GM21367 (cell line): Measurements from ENCODE around the gene GEN1.

Source experiments
- ATAC-seq: cut with Tn5 transposase; IDR thresholded peaks from one replicate; pipeline ENCODE4 v1.9.1; 2021; ENCODE audit not compliant: unreplicated experiment

GEN1 gene

GRCh38 chr2:17753803-17754663 lies at the start of gene GEN1, which contains the start of gene SMC6:
GEN1 (plus strand) TSS chr2:17754138; CDS start chr2:17759944, 5,806 bp downstream.
SMC6 (minus strand) TSS chr2:17753810; CDS start chr2:17745946, 7,864 bp downstream.
- peak; percentile 56 for ATAC-seq

GRCh38 chr2:17706845-17707244 lies 47.1 kb upstream of the GEN1 start:
- no peak for ATAC-seq

DNA sequence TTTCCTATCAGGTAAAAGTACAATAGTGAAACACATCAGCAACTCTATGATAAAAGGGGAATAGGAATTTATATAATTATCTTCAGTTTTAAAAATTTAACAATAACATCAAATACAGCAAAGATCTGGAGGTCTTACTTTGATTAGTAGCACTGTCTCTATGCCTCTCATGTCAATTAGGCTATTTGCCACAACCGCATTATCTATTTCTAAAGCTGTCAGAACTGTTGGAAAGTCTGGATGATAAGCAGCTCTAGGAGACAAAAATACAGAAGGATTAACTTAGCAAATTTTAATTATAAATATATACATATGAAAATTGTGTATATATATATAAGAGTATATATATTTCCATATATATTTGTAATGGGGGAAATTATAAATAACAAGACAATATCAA lies 45.4 kb upstream of the GEN1 start:
- no peak for ATAC-seq

GRCh38 chr2:17709897-17710296 lies 44.0 kb upstream of the GEN1 start:
- no peak for ATAC-seq

DNA sequence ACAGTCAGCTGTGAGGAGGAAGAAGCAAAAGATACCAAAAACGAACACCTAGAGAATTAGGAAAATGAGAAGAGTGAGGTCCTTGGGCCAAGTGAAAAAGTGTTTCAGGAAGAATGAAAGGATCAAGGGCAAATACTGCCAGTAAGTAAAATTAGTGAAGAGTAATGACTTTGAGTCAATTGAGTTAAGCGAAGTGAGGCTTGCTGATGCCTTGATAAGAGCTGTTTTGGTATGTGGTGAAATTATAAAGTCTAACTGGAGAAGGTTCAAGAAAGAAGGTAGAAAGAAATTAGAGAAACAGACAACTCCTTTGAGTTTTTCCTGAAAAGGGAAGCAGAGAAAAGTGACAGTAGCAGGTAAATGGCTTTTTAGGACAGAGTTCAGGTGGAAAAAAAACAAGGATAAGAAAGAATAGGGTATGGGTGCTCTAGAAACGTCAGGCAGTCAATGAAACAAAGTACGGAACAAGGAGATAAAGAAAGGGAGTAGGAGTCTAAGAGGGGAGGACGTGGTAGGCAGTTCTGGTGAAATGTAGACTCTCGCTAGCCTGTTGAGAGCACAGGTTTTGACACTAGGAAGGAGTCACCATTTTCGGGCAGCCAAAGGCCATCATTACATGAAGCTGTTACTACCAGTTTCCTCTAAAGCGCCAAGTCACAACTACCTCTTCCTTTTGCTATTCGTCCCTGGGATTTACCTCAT lies 43.2 kb upstream of the GEN1 start:
- ATAC-seq: no peak

GRCh38 chr2:17713291-17713690 lies 40.6 kb upstream of the GEN1 start:
- no peak for ATAC-seq

GRCh38 chr2:17717666-17718065 lies 36.3 kb upstream of the GEN1 start:
- ATAC-seq: no peak

- no peak for ATAC-seq
These were observed 35.2 kb upstream of the GEN1 start for GRCh38 chr2:17718689-17719088.

DNA sequence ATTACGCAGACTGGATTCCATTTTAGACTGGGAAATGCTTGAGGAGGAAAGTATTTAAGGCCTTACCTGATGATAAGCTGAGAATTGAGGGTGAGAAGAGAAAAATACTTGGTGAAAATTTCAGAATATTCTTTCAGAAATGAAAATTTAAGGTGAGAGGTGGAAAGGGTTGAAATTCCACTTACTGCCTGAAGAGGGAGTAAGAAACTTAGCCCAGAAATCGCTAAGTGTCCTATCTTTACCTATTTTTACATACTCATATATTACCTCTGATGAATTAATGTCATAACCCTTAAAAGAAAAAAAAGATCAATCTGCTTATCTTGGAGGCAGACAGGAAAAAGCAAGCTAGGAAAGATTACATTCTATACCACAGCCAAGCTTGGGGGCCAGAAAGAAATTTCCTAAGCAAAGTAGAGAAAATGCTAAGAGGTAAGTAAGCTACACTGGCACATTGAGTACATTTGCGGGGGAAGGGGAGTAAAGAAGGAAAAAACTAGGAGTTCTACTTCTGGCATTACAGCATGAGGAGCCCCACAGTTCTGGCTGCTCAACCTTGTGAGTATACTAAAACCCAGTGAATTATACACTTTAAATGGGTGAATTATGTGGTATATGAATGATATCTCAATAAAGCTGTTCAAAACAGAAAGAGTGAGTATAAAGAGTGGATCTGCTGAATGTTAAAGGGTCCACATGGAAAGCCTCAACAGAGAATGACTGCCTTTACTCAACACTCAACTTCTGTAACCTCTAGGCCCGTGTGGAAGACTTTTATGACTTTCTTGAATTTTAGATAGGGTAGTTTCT lies 34.2 kb upstream of the GEN1 start:
- ATAC-seq: peak; percentile 81

- no peak for ATAC-seq
These were observed 25.7 kb upstream of the GEN1 start for GRCh38 chr2:17728210-17728609.

DNA sequence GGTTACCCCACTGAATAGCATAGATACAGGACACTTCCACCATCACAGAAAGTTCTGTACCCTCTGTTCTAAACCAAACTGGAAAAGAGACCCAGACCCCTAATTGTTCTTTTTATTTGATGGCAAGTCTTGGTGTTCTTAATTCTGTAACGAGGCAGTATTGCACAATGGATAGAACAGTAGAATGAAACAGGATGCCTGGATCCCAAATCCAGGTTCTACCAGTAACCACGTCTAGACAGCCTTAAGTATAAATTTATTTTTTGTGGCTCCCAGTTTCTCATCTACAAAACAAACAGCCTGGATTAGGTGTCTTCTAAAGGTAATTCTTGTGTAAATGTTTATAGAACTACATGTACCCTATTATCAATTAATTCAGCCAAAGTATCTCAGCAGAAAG lies 24.1 kb upstream of the GEN1 start:
- no peak for ATAC-seq

- no peak for ATAC-seq
These were observed 20.3 kb upstream of the GEN1 start for GRCh38 chr2:17733599-17733998.

GRCh38 chr2:17735864-17736263 lies 18.1 kb upstream of the GEN1 start:
- ATAC-seq: no peak

- ATAC-seq: no peak
These were observed 16.9 kb upstream of the GEN1 start for GRCh38 chr2:17736989-17737388.

- no peak for ATAC-seq
These were observed 13.7 kb upstream of the GEN1 start for GRCh38 chr2:17740203-17740602.

DNA sequence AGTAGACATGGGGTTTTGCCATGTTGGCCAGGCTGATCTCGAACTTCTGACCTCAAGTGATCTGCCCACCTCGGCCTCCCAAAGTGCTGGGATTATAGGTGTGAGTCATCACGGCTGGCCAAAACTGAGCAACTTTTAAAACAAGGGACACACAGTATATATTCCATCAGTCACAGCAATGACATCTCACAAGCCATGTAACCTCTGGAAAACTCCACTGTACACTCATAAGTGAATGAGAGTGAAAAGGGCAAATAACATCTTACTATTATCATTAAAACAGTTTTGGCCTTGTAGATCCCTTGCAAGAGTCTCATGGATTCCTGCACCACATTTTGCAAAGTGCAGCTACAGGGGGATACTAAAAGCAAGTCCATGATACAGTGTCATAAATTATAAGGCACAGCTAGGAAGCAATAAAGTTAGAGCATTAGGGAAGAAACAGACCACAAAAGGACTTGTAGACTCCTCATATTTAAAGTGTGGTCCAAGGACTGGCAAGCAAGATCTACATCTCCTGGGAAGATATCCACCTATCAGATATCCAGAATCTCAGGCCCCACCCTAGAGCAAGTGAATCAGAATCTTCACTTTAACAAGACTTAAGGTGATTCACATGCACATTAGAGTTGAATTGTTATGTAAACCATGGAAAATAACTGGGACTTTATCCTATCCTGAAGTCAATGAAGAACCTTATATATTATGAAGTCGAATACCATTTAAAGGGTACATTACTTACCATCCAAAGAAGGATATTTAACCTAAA lies 6.1 kb upstream of the GEN1 start:
- ATAC-seq: no peak

GRCh38 chr2:17748745-17749144 lies 5.2 kb upstream of the GEN1 start:
- no peak for ATAC-seq

GRCh38 chr2:17749753-17750438 lies 4.0 kb upstream of the GEN1 start:
- peak; percentile 28 for ATAC-seq

DNA sequence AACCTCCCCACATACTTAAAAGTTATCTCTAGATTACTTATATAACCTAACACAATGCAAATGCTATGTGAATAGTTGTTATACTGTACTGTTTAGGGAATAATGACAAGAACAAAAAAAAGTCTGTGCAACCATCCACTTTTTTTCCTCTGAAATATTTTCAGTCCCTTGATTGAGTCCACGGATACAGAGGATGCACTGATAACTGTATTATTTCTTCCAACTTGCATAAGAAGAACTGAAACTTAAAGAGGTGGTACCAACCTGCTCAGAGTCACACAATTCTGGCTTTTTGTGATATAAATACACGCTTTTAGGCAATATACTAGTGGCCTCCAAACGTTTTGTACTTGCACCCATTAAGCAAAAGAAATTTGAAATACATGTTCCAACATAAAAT lies 1.7 kb upstream of the GEN1 start:
- ATAC-seq: peak; percentile 19
